H1 (cell line): ENCODE data around the gene TFF2. TPM values are rescaled to one million over a fixed set of nuclear protein-coding genes. Genes with fewer than 3 reads are reported as not detected.

Source experiments
- CTCF ChIA-PET: fragments of 300-600 bp; sonication (Branson Sonifier 250); formaldehyde crosslinking; loops from one replicate; lab custom pipeline; 2021; ENCODE audit not compliant: partially characterized antibody; lab: Charles Lee
- POLR2A ChIA-PET: fragments of 300-600 bp; sonication (Branson Sonifier 250); formaldehyde crosslinking; loops from one replicate; lab custom pipeline; 2021; ENCODE audit warnings: inconsistent platforms; ENCODE audit not compliant: partially characterized antibody; lab: Charles Lee
- DNase-seq, 2 experiments: peaks; one replicate each; pipeline versions ENCODE4 v3.0.0 to v3.0.0-alpha.2; 2010 to 2022; ENCODE audit warnings: low spot score in 2 of 2, low read depth in 1 of 2, mixed read lengths in 1 of 2
- FAIRE-seq: peaks from 2 replicates; lab custom pipeline; 2011; peaks lifted over from hg19 to GRCh38; lab: Jason Lieb, UNC
- H2AFZ ChIP-seq: 2 replicates; pipeline ENCODE4 v1.8.1; 2012; ENCODE audit warnings: low read length, inconsistent platforms
- H2AK5ac ChIP-seq: 2 replicates; pipeline ENCODE4 v1.6.1; 2013; ENCODE audit warnings: low read depth, low read length
- H2BK120ac ChIP-seq: replicated peaks from 2 replicates; pipeline ENCODE3; 2013; ENCODE audit warnings: low read depth, low read length, inconsistent platforms
- H2BK12ac ChIP-seq: 2 replicates; pipeline ENCODE4 v1.6.1; 2013; ENCODE audit warnings: low read depth, low read length
- H2BK15ac ChIP-seq: 2 replicates; pipeline ENCODE4 v1.6.1; 2013; ENCODE audit warnings: low read length
- H2BK20ac ChIP-seq: 2 replicates; pipeline ENCODE4 v1.6.1; 2013; ENCODE audit warnings: low read length
- H2BK5ac ChIP-seq: 2 replicates; pipeline ENCODE4 v1.6.1; 2013; ENCODE audit warnings: low read depth, low read length
- H3K14ac ChIP-seq: 2 replicates; pipeline ENCODE4 v1.6.1; 2013; ENCODE audit warnings: inconsistent platforms; ENCODE audit not compliant: insufficient read length
- H3K18ac ChIP-seq: 2 replicates; pipeline ENCODE4 v1.6.1; 2013; ENCODE audit warnings: low read length; ENCODE audit errors: extremely low read depth
- H3K23ac ChIP-seq: 2 replicates; pipeline ENCODE4 v1.6.1; 2013; ENCODE audit warnings: inconsistent platforms; ENCODE audit not compliant: insufficient read length
- H3K23me2 ChIP-seq: 2 replicates; pipeline ENCODE4 v1.6.1; 2013; ENCODE audit warnings: low read depth, low read length
- H3K27ac ChIP-seq: 2 replicates; pipeline ENCODE4 v1.6.1; 2011; ENCODE audit warnings: low read depth, low read length, inconsistent platforms
- H3K27me3 ChIP-seq, 4 experiments: replicated peaks in 1 of 4; 1 replicate in 1 of 4; 2 replicates in 3 of 4; pipeline versions ENCODE4 v1.6.1 to v1.8.1; 2011 to 2013; ENCODE audit warnings: low read length in 3 of 4, mild to moderate bottlenecking in 3 of 4, inconsistent platforms in 2 of 4, mixed read lengths in 2 of 4, moderate library complexity in 1 of 4; ENCODE audit not compliant: control insufficient read depth in 3 of 4, insufficient read depth in 3 of 4; ENCODE audit errors: extremely low read depth in 1 of 4
- H3K36me3 ChIP-seq, 4 experiments: 2 replicates each; pipeline versions ENCODE4 v1.6.1 to v1.8.1; 2011 to 2013; ENCODE audit warnings: mild to moderate bottlenecking in 4 of 4, low read length in 3 of 4, moderate library complexity in 2 of 4, control low read depth in 1 of 4, inconsistent platforms in 1 of 4; ENCODE audit not compliant: insufficient read depth in 4 of 4, control insufficient read depth in 2 of 4
- H3K4ac ChIP-seq: replicated peaks from 2 replicates; pipeline ENCODE3; 2013; ENCODE audit warnings: low read length, low read depth, mixed read lengths, inconsistent platforms; ENCODE audit not compliant: insufficient read length
- H3K4me1 ChIP-seq, 4 experiments: replicated peaks in 1 of 4; 1 replicate in 1 of 4; 2 replicates in 3 of 4; pipeline versions ENCODE4 v1.6.1 to v1.8.1; 2011 to 2013; ENCODE audit warnings: low read length in 3 of 4, inconsistent platforms in 2 of 4, mixed read lengths in 1 of 4; ENCODE audit not compliant: insufficient read depth in 4 of 4, control insufficient read depth in 3 of 4
- H3K4me2 ChIP-seq, 2 experiments: 2 replicates each; pipeline versions ENCODE4 v1.6.1 to v1.8.1; 2011 to 2013; ENCODE audit warnings: low read depth in 2 of 2, low read length in 2 of 2, control low read depth in 1 of 2, inconsistent platforms in 1 of 2, mild to moderate bottlenecking in 1 of 2; ENCODE audit not compliant: insufficient read depth in 1 of 2
- H3K4me3 ChIP-seq, 4 experiments: fragments of 200-600, 300-600 bp in 1 of 4; sonication (generic), shearing (Covaris generic), sonication (Bioruptor Twin) in 1 of 4; 2 replicates each; pipeline versions ENCODE4 v1.5.1 to v1.8.1; 2011 to 2016; ENCODE audit warnings: low read length in 4 of 4, low read depth in 3 of 4, control low read depth in 2 of 4, inconsistent platforms in 2 of 4, mild to moderate bottlenecking in 2 of 4, mixed read lengths in 1 of 4, moderate library complexity in 1 of 4; ENCODE audit not compliant: insufficient read depth in 2 of 4; ENCODE audit errors: extremely low read depth in 1 of 4
- H3K56ac ChIP-seq: replicated peaks from 2 replicates; pipeline ENCODE3; 2013; ENCODE audit warnings: low read depth, mild to moderate bottlenecking, mixed read lengths, low read length, inconsistent platforms; ENCODE audit not compliant: insufficient read length
- H3K79me1 ChIP-seq: 2 replicates; pipeline ENCODE4 v1.6.1; 2013; ENCODE audit warnings: low read depth, low read length, control low read depth
- H3K79me2 ChIP-seq, 2 experiments: 2 replicates each; pipeline versions ENCODE4 v1.6.1 to v1.8.1; 2012 to 2013; ENCODE audit warnings: low read length in 2 of 2, mild to moderate bottlenecking in 2 of 2, inconsistent platforms in 1 of 2; ENCODE audit not compliant: insufficient read depth in 2 of 2, control insufficient read depth in 1 of 2
- H3K9ac ChIP-seq, 4 experiments: replicated peaks in 1 of 4; 1 replicate in 1 of 4; 2 replicates in 3 of 4; pipeline versions ENCODE4 v1.6.1 to v1.8.1; 2011 to 2013; ENCODE audit warnings: low read depth in 3 of 4, low read length in 3 of 4, control low read depth in 2 of 4, mild to moderate bottlenecking in 2 of 4, moderate library complexity in 2 of 4, inconsistent platforms in 1 of 4; ENCODE audit errors: extremely low read depth in 1 of 4
- H3K9me3 ChIP-seq, 2 experiments: 2 replicates each; pipeline versions ENCODE4 v1.6.1 to v1.8.1; 2012 to 2013; ENCODE audit warnings: mild to moderate bottlenecking in 2 of 2, moderate library complexity in 2 of 2, control low read depth in 1 of 2, inconsistent platforms in 1 of 2, low read depth in 1 of 2, low read length in 1 of 2, mixed read lengths in 1 of 2; ENCODE audit not compliant: insufficient read depth in 2 of 2
- H4K20me1 ChIP-seq, 2 experiments: replicated peaks in 1 of 2; 2 replicates each; pipeline versions ENCODE3 to v1.8.1; 2011 to 2013; ENCODE audit warnings: inconsistent platforms in 2 of 2, low read length in 2 of 2, mild to moderate bottlenecking in 1 of 2; ENCODE audit not compliant: insufficient read depth in 2 of 2, control insufficient read depth in 1 of 2
- H4K5ac ChIP-seq: 2 replicates; pipeline ENCODE4 v1.6.1; 2013; ENCODE audit warnings: low read length, low read depth, mixed read lengths, inconsistent platforms; ENCODE audit not compliant: insufficient read length
- H4K8ac ChIP-seq: 2 replicates; pipeline ENCODE4 v1.8.0; 2013; ENCODE audit warnings: mild to moderate bottlenecking, moderate library complexity, low read length, inconsistent platforms; ENCODE audit not compliant: insufficient read depth; ENCODE audit errors: extremely low read depth
- H4K91ac ChIP-seq: replicated peaks from 2 replicates; pipeline ENCODE3; 2013; ENCODE audit warnings: low read length, mixed read lengths, inconsistent platforms; ENCODE audit not compliant: insufficient read length
- BRCA1 ChIP-seq: IDR thresholded peaks from 2 replicates; pipeline ENCODE4 v1.6.1; 2012; ENCODE audit warnings: low read depth, low read length, improper control_type of control experiment
- TEAD4 ChIP-seq: IDR thresholded peaks from 2 replicates; pipeline ENCODE4 v1.6.1; 2012; ENCODE audit warnings: low read depth, low read length, inconsistent platforms, mixed read lengths
- WGBS, 2 experiments: shearing (Covaris generic) in 1 of 2; methylation state at CpG; one replicate each; pipeline versions ENCODE4 v1.1.6 to v1.1.7; 2013 to 2015; ENCODE audit warnings: low lambda C conversion rate in 2 of 2, mixed read lengths in 2 of 2, inconsistent platforms in 1 of 2, low coverage in 1 of 2, missing lambda C conversion rate in 1 of 2; ENCODE audit not compliant: insufficient replicate concordance in 2 of 2, insufficient coverage in 1 of 2, insufficient read length in 1 of 2; ENCODE audit errors: extremely low coverage in 1 of 2, missing lambda C conversion rate in 1 of 2; 5-methylcytosine and 5-hydroxymethylcytosine counted together
- polyA plus RNA-seq, 7 experiments: library from polyadenylated mRNA; depleted of rRNA in 3 of 7; stranded (reverse) in 5 of 7; unstranded in 2 of 7; fragments of >200 nt in 5 of 7; fragments of 200-250 nt in 2 of 7; gene quantifications; 1 replicate in 5 of 7; 2 replicates in 1 of 7; 4 replicates in 1 of 7; pipeline versions ENCODE4 v1.2.1 to v1.2.3, GENCODE V29; 2011 to 2013; ENCODE audit warnings: missing spikeins in 2 of 7, mixed read lengths in 2 of 7
- total RNA-seq: library from RNA; stranded (reverse); fragmentation: NEBNext Ultra II Directional; extraction: Animal tissue kit (Norgen Biotek cat#: 25700); gene quantifications from 2 replicates; pipeline ENCODE4 v1.2.1, GENCODE V29; 2021

TFF2 gene
- total and polyA plus RNA-seq, 2 of the 8 experiments (the other 6 are each of a cell fraction or from before 2014, with no cell fraction given), result not detected

GRCh38 chr21:42349420-42350317 is 1.1 kb downstream of the TFF2 start:
- Histone ChIP-seq H3K27me3 (no peaks in the 10 kb centered on the region), H3K4me1 (no peaks in the 10 kb centered on the region), H3K79me1 (no peaks in the 10 kb centered on the region), H3K9me3 (no peaks in the 10 kb centered on the region), H4K8ac (no peak overlapping the region), H4K5ac (no peak overlapping the region), H3K4ac (no peak overlapping the region), H2BK12ac (no peak overlapping the region), H2AK5ac (no peak overlapping the region), H3K23me2 (no peaks in the 10 kb centered on the region), H2BK15ac (no peak overlapping the region), H3K14ac (no peak overlapping the region), H2BK5ac (no peak overlapping the region), H4K91ac (no peak overlapping the region), H4K20me1 (no peaks in the 10 kb centered on the region), H3K4me2 (no peak overlapping the region), H2BK20ac (no peak overlapping the region), H2BK120ac (no peak overlapping the region), H3K9ac (no peak overlapping the region), H3K36me3 (no peaks in the 10 kb centered on the region), H3K4me3 (no peak overlapping the region), H3K79me2 (no peaks in the 10 kb centered on the region), H3K18ac (no peak overlapping the region), H2AFZ (no peak overlapping the region), H3K27ac (no peak overlapping the region), H3K23ac (no peak overlapping the region), H3K56ac (no peak overlapping the region)
- POLR2A ChIA-PET, result interaction anchor here (0.7 kb wide), 2 partner anchors 32 to 101 kb away, joined by 3 to 4 read pairs; no protein-coding TSS in a partner anchor
- FAIRE-seq (no peak), DNase-seq (no peak)
- 83% methylated on average over 14 of the region's 14 CpGs; no CpG with 5 or more reads in 1 of the 2 experiments for WGBS, 2 experiments
- CTCF ChIA-PET, result interaction anchor here (0.9 to 1.1 kb wide), 2 partner anchors 12 to 91 kb away, joined by 6 to 8 read pairs; no protein-coding TSS in a partner anchor
- TF ChIP-seq BRCA1 (0 out of 2 replicates have a peak, but pooled peaks have one; percentile 40), TEAD4 (no peak)
